GM12878 (cell line): ENCODE data around the gene PITPNM1. TPM values are rescaled to one million over a fixed set of nuclear protein-coding genes. Genes with fewer than 3 reads are reported as not detected.

Source experiments
- ATF7 ChIP-seq: fragments of 450-650 bp; IDR thresholded peaks from 2 replicates; pipeline ENCODE4 v1.6.1; 2016; ENCODE audit warnings: low read depth, mild to moderate bottlenecking
- BACH1 ChIP-seq: fragments of 450-650 bp; IDR thresholded peaks from 2 replicates; pipeline ENCODE4 v1.6.1; 2017; ENCODE audit warnings: mild to moderate bottlenecking, borderline replicate concordance
- CHD2 ChIP-seq: IDR thresholded peaks from 2 replicates; pipeline ENCODE4 v1.6.1; 2011; ENCODE audit warnings: low read depth, low read length, improper control_type of control experiment, borderline replicate concordance
- CREM ChIP-seq: IDR thresholded peaks from 2 replicates; pipeline ENCODE4 v1.6.1; 2014; ENCODE audit warnings: antibody characterized with exemption, low read depth
- ESRRA ChIP-seq: IDR thresholded peaks from 2 replicates; pipeline ENCODE4 v1.6.1; 2012; ENCODE audit warnings: mild to moderate bottlenecking, low read length, improper control_type of control experiment
- ETV6 ChIP-seq, 2 experiments: fragments of 450-650 bp in 1 of 2; IDR thresholded peaks in 1 of 2; conservative IDR thresholded peaks in 1 of 2; 2 replicates each; pipeline ENCODE4 v1.6.1; 2014; ENCODE audit warnings: antibody characterized with exemption in 1 of 2, borderline replicate concordance in 1 of 2, low read depth in 1 of 2, mild to moderate bottlenecking in 1 of 2, moderate library complexity in 1 of 2
- GATAD2B ChIP-seq: fragments of 450-650 bp; conservative IDR thresholded peaks from 2 replicates; pipeline ENCODE4 v1.6.1; 2017; ENCODE audit warnings: low read depth, mild to moderate bottlenecking, moderate library complexity
- HDGF ChIP-seq: fragments of 450-650 bp; IDR thresholded peaks from 2 replicates; pipeline ENCODE4 v1.6.1; 2016; ENCODE audit warnings: antibody characterized with exemption
- IKZF1 ChIP-seq: fragments of 450-650 bp; conservative IDR thresholded peaks from 2 replicates; pipeline ENCODE4 v1.6.1; 2017; ENCODE audit warnings: antibody characterized with exemption, mild to moderate bottlenecking
- MYB ChIP-seq: fragments of 150-350 bp; IDR thresholded peaks from 2 replicates; pipeline ENCODE4 v1.6.1; 2014; ENCODE audit warnings: mild to moderate bottlenecking, low read depth, low read length, borderline replicate concordance
- PBX3 ChIP-seq: IDR thresholded peaks from 2 replicates; pipeline ENCODE4 v1.6.1; 2011; ENCODE audit warnings: mild to moderate bottlenecking, low read depth, low read length, moderate library complexity; ENCODE audit not compliant: insufficient replicate concordance
- RELA ChIP-seq: fragments of 450-650 bp; IDR thresholded peaks from 2 replicates; pipeline ENCODE4 v1.8.0; 2014; ENCODE audit warnings: borderline replicate concordance; ENCODE audit not compliant: partially characterized antibody
- RELB ChIP-seq: fragments of 450-650 bp; IDR thresholded peaks from 2 replicates; pipeline ENCODE4 v1.6.1; 2017; ENCODE audit warnings: low read depth, mild to moderate bottlenecking, moderate library complexity
- SIX5 ChIP-seq: IDR thresholded peaks from 2 replicates; pipeline ENCODE4 v1.6.1; 2011; ENCODE audit warnings: mild to moderate bottlenecking, low read depth, low read length, moderate library complexity; ENCODE audit not compliant: severe bottlenecking
- SMC3 ChIP-seq: IDR thresholded peaks from 2 replicates; pipeline ENCODE4 v1.6.1; 2011; ENCODE audit warnings: low read length, improper control_type of control experiment, borderline replicate concordance
- SREBF1 ChIP-seq: IDR thresholded peaks from 2 replicates; pipeline ENCODE4 v1.6.1; 2012; ENCODE audit warnings: mild to moderate bottlenecking, low read length
- ZBTB40 ChIP-seq: fragments of 450-650 bp; IDR thresholded peaks from 2 replicates; pipeline ENCODE4 v1.6.1; 2016; ENCODE audit warnings: mild to moderate bottlenecking, moderate library complexity, borderline replicate concordance
- ZNF217 ChIP-seq: fragments of 450-650 bp; IDR thresholded peaks from 2 replicates; pipeline ENCODE4 v1.6.1; 2017; ENCODE audit warnings: antibody characterized with exemption, mild to moderate bottlenecking
- ZNF687 ChIP-seq: fragments of 450-650 bp; IDR thresholded peaks from 2 replicates; pipeline ENCODE4 v1.6.1; 2017; ENCODE audit warnings: mild to moderate bottlenecking, moderate library complexity
- polyA plus RNA-seq, 11 experiments: library from polyadenylated mRNA; depleted of rRNA in 4 of 11; unstranded in 6 of 11; stranded (reverse) in 5 of 11; fragments of >200 nt; fragmentation: Nextera tagmentation in 4 of 11; fragmentation: Illumina TruSeq in 1 of 11; extraction: Ambion mirVana in 4 of 11; extraction: Trizol in 1 of 11; gene quantifications; 1 replicate in 1 of 11; 2 replicates in 10 of 11; pipeline versions ENCODE4 v1.2.1 to v1.2.3, GENCODE V29; 2011 to 2016; ENCODE audit warnings: inconsistent platforms in 2 of 11, missing spikeins in 2 of 11, low read depth in 1 of 11
- total RNA-seq, 4 experiments: library from RNA; depleted of rRNA in 3 of 4; stranded (reverse); fragments of >200 nt in 3 of 4; fragmentation: Illumina TruSeq in 1 of 4; extraction: Trizol in 1 of 4; gene quantifications; 2 replicates each; pipeline versions ENCODE4 v1.2.1 to v1.2.3, GENCODE V29; 2013 to 2021

The PITPNM1 gene
- total and polyA plus RNA-seq, 10 of the 15 experiments (the other 5 are each of a cell fraction or from before 2014, with no cell fraction given), result 0.11 to 56.8 (median 16.5) TPM

- TF ChIP-seq ZNF687 (no peak), RELB (peak; percentile 71; the same call in 1 of the 2 replicates), ZNF217 (no peak), SMC3 (0 out of 2 replicates have a peak, but pooled peaks have one; percentile 22), ATF7 (peak; percentile 72), ESRRA (no peak), GATAD2B (peak; percentile 72; the same call in 1 of the 2 replicates), CHD2 (no peak), CREM (peak; percentile 98), IKZF1 (peak; percentile 78), PBX3 (no peak), HDGF (no peak), SREBF1 (no peak), BACH1 (0 out of 2 replicates have a peak, but pooled peaks have one; percentile 45), MYB (no peak), ETV6 (conservative IDR thresholded peaks at IDR 0.05 in 1 of 2, IDR thresholded peaks at IDR 0.05 in 1 of 2; ENCODE audit: borderline replicate concordance in 1 of 2, low read depth in 1 of 2) (no peak), ZBTB40 (peak; percentile 45; the same call in 1 of the 2 replicates), RELA (peak; percentile 6), SIX5 (peak; percentile 11)
Observed at GRCh38 chr11:67508486-67509121, 3.4 kb upstream of the PITPNM1 start (continued).
